CD14-positive monocyte (primary cell): ENCODE results near the gene CHAD. TPM values are rescaled to one million over a fixed set of nuclear protein-coding genes. Genes with fewer than 3 reads are reported as not detected.

ENCODE experiments used
- DNase-seq, 3 donors: peaks; one replicate each; pipeline ENCODE4 v3.0.0-alpha.2; 2011 to 2022
- H2AFZ ChIP-seq: 2 replicates; pipeline ENCODE4 v1.6.0; 2012; ENCODE audit warnings: mild to moderate bottlenecking, low read depth, low read length, inconsistent platforms; ENCODE audit not compliant: insufficient read depth, poor library complexity, severe bottlenecking
- H3K27ac ChIP-seq, 2 donors: 1 replicate in 1 of 2; 2 replicates in 1 of 2; pipeline ENCODE4 v1.5.1; 2012 to 2013; ENCODE audit warnings: low read length in 2 of 2, control low read depth in 1 of 2, inconsistent platforms in 1 of 2, low read depth in 1 of 2, mild to moderate bottlenecking in 1 of 2
- H3K27me3 ChIP-seq, 2 donors: one replicate each; pipeline versions ENCODE4 v1.6.0 to v1.6.1; 2011 to 2013; ENCODE audit warnings: low read length in 2 of 2; ENCODE audit not compliant: control insufficient read depth in 2 of 2, insufficient read depth in 2 of 2
- H3K36me3 ChIP-seq, 2 donors: replicated peaks in 1 of 2; 1 replicate in 1 of 2; 2 replicates in 1 of 2; pipeline versions ENCODE4 v1.5.1 to v1.6.1; 2012 to 2013; ENCODE audit warnings: low read length in 2 of 2, control low read depth in 1 of 2, inconsistent platforms in 1 of 2, mild to moderate bottlenecking in 1 of 2; ENCODE audit not compliant: insufficient read depth in 2 of 2, control insufficient read depth in 1 of 2
- H3K4me1 ChIP-seq, 2 donors: 1 replicate in 1 of 2; 2 replicates in 1 of 2; pipeline versions ENCODE4 v1.5.1 to v1.6.1; 2012 to 2013; ENCODE audit warnings: low read length in 2 of 2, control low read depth in 1 of 2, inconsistent platforms in 1 of 2, mild to moderate bottlenecking in 1 of 2, moderate library complexity in 1 of 2; ENCODE audit not compliant: insufficient read depth in 2 of 2, control insufficient read depth in 1 of 2
- H3K4me2 ChIP-seq: replicated peaks from 2 replicates; pipeline ENCODE3; 2012; ENCODE audit warnings: low read length, moderate library complexity, mild to moderate bottlenecking; ENCODE audit not compliant: poor library complexity, severe bottlenecking; ENCODE audit errors: extremely low read depth
- H3K4me3 ChIP-seq, 3 experiments: fragments of 200-600 bp in 1 of 3; sonication (generic) in 1 of 3; replicated peaks in 1 of 3; 1 replicate in 2 of 3; 2 replicates in 1 of 3; pipeline ENCODE4 v1.5.1; 2011 to 2013; ENCODE audit warnings: low read length in 3 of 3, mild to moderate bottlenecking in 3 of 3, control low read depth in 2 of 3, low read depth in 2 of 3, inconsistent platforms in 1 of 3, moderate library complexity in 1 of 3
- H3K79me2 ChIP-seq: 2 replicates; pipeline ENCODE4 v1.6.0; 2012; ENCODE audit warnings: mild to moderate bottlenecking, control low read depth, inconsistent platforms, low read length, moderate library complexity; ENCODE audit not compliant: insufficient read depth
- H3K9ac ChIP-seq: 2 replicates; pipeline ENCODE4 v1.6.0; 2017; ENCODE audit warnings: low read length, mild to moderate bottlenecking; ENCODE audit not compliant: insufficient read depth, poor library complexity, severe bottlenecking
- H3K9me3 ChIP-seq, 2 donors: replicated peaks in 1 of 2; 1 replicate in 1 of 2; 2 replicates in 1 of 2; pipeline versions ENCODE4 v1.5.1 to v1.6.1; 2012 to 2013; ENCODE audit warnings: low read length in 2 of 2, control low read depth in 1 of 2; ENCODE audit not compliant: control insufficient read depth in 1 of 2, insufficient read depth in 1 of 2
- H4K20me1 ChIP-seq: 2 replicates; pipeline ENCODE4 v1.6.0; 2012; ENCODE audit warnings: mild to moderate bottlenecking, low read length, control low read depth, moderate library complexity; ENCODE audit not compliant: insufficient read depth
- H3K27ac Mint-ChIP-seq, 7 donors: one replicate each; pipeline ENCODE4 v1.8.0; 2020; ENCODE audit warnings: mild to moderate bottlenecking in 7 of 7, mixed read lengths in 7 of 7, moderate library complexity in 6 of 7, inconsistent platforms in 2 of 7
- H3K27me3 Mint-ChIP-seq, 3 donors: one replicate each; pipeline ENCODE4 v1.8.0; 2021 to 2022; ENCODE audit warnings: low read depth in 3 of 3, mild to moderate bottlenecking in 3 of 3, mixed read lengths in 3 of 3, moderate library complexity in 3 of 3, inconsistent platforms in 1 of 3
- H3K36me3 Mint-ChIP-seq, 2 donors: one replicate each; pipeline ENCODE4 v1.8.0; 2020; ENCODE audit warnings: mixed read lengths in 2 of 2, inconsistent platforms in 1 of 2, mild to moderate bottlenecking in 1 of 2
- H3K4me1 Mint-ChIP-seq: one replicate; pipeline ENCODE4 v1.8.0; 2020; ENCODE audit warnings: mild to moderate bottlenecking, mixed read lengths
- H3K4me3 Mint-ChIP-seq, 2 donors: one replicate each; pipeline ENCODE4 v1.8.0; 2020; ENCODE audit warnings: mild to moderate bottlenecking in 2 of 2, mixed read lengths in 2 of 2, moderate library complexity in 1 of 2
- H3K9me3 Mint-ChIP-seq, 7 donors: one replicate each; pipeline ENCODE4 v1.8.0; 2020 to 2022; ENCODE audit warnings: mixed read lengths in 7 of 7, mild to moderate bottlenecking in 6 of 7, moderate library complexity in 6 of 7, inconsistent platforms in 2 of 7
- WGBS: methylation state at CpG from one replicate; pipeline ENCODE4 v1.1.5; 2013; ENCODE audit warnings: missing lambda C conversion rate; ENCODE audit not compliant: insufficient coverage; 5-methylcytosine and 5-hydroxymethylcytosine counted together
- intact Hi-C, 2 donors: fragments of 100-400 bp; cut with micrococcal nuclease; formaldehyde crosslinking; loops; one replicate each; pipeline versions ENCODE4 v1.15.0 to v1.15.1; 2023
- polyA plus RNA-seq, 3 donors: library from polyadenylated mRNA; depleted of rRNA in 1 of 3; unstranded in 2 of 3; stranded (reverse) in 1 of 3; fragments of 300-500 nt in 2 of 3; fragments of >200 nt in 1 of 3; fragmentation: Illumina TruSeq in 2 of 3; gene quantifications; 1 replicate in 2 of 3; 2 replicates in 1 of 3; pipeline ENCODE4 v1.2.3, GENCODE V29; 2012 to 2021
- TF ChIP-seq, protein P1 (sequence below): fragments of 200-600 bp; IDR thresholded peaks from one replicate; pipeline ENCODE4 v1.8.0; 2022; ENCODE audit warnings: antibody characterized with exemption, mild to moderate bottlenecking

The CHAD gene
- polyA plus RNA-seq, 3 donors, result not detected

DNA sequence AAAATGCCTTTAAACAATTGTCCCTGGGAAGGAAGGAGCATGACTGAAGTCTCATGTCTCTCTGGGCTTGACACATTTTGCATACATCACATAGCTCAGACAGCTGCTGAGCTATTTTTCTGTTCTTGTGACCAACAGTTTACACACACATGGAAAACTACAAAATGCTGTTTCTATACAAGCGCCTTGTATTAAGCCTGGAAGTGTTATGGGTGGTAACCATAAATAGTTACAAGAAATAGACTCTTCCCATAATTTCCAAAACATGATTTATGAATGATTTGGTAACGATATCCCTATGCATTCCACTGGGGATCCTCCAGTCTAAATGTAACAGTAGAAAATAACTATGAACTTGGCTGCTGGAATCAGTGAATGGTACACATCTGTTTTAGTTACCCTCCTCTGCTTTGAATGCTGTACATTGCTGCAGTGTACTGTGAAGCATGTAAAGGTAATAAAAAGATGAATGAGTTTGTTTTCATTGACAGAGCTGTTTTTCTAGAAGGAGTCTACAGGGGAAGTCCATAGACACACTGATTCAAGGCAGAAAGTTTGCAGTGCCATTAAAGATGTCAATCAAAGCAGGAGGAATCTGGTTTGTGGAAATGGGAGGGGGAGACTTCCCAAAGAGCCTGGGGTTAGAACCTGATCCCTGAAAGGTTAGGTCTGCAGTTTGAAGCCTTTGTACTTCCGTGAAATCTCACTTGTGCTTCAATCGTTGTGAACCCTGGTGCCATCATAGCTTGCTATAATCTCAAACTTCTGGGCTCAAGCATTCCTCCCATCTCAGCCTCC, 37.7 kb downstream of the CHAD start:
- no peak for DNase-seq
- H2AFZ ChIP-seq, result no peak overlapping the region
- H3K27me3 ChIP-seq, result no peaks in the 10 kb centered on the region
- peaks cover 14% of the 10 kb centered on the region for H3K79me2 ChIP-seq
- Mint-ChIP-seq H3K4me3 (no peak overlapping the region), H3K9me3 (no peaks in the 10 kb centered on the region), H3K27me3 (no peaks in the 10 kb centered on the region), H3K36me3 (peaks cover 1 to 6% of the 10 kb centered on the region in 2 donors), H3K4me1 (peaks cover 17% of the 10 kb centered on the region), H3K27ac (no peak overlapping the region)
- H3K9ac ChIP-seq, result no peak overlapping the region
- H4K20me1 ChIP-seq, result no peaks in the 10 kb centered on the region
- WGBS, result 100% methylated on average over 2 of the region's 4 CpGs
- TF ChIP-seq, protein P1, sequence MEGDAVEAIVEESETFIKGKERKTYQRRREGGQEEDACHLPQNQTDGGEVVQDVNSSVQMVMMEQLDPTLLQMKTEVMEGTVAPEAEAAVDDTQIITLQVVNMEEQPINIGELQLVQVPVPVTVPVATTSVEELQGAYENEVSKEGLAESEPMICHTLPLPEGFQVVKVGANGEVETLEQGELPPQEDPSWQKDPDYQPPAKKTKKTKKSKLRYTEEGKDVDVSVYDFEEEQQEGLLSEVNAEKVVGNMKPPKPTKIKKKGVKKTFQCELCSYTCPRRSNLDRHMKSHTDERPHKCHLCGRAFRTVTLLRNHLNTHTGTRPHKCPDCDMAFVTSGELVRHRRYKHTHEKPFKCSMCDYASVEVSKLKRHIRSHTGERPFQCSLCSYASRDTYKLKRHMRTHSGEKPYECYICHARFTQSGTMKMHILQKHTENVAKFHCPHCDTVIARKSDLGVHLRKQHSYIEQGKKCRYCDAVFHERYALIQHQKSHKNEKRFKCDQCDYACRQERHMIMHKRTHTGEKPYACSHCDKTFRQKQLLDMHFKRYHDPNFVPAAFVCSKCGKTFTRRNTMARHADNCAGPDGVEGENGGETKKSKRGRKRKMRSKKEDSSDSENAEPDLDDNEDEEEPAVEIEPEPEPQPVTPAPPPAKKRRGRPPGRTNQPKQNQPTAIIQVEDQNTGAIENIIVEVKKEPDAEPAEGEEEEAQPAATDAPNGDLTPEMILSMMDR, result no peak
- H3K4me1 ChIP-seq, result peaks cover 16 to 17% of the 10 kb centered on the region in 2 donors
- H3K9me3 ChIP-seq, result no peaks in the 10 kb centered on the region
- intact Hi-C loops, result no loop called here
- H3K27ac ChIP-seq, result no peak overlapping the region
- no peak overlapping the region for H3K4me3 ChIP-seq
- no peaks in the 10 kb centered on the region for H3K36me3 ChIP-seq
- H3K4me2 ChIP-seq, result no peak overlapping the region

DNA sequence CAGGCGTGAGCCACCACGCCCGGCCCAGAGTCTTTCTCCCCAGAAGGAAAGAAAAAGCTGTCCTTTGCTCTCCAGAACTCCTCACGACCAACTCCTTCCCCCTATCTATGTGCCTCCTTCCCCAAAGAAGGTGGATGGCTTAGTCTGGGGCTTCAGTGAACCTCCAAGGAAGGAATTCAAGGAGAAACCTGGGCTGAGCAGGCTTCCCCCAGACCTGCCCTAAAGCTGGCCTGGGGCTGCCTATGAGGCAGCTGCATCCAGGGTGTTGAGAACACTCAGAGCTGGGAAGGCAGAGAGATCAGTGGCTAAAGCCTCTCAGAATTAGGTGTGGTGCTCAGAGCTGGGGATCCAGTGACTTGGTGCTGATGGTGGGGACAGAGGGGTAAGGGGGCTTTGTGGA, 38.9 kb downstream of the CHAD start:
- H3K4me1 Mint-ChIP-seq, result peaks cover 26% of the 10 kb centered on the region
- H4K20me1 ChIP-seq, result no peaks in the 10 kb centered on the region
- no peak overlapping the region for H3K27ac Mint-ChIP-seq
- DNase-seq, result no peak
- peaks cover 26 to 28% of the 10 kb centered on the region in 2 donors for H3K4me1 ChIP-seq
- TF ChIP-seq, protein P1, result no peak
- no peak overlapping the region for H3K4me3 ChIP-seq
- WGBS, result 95% methylated on average over 3 of the region's 4 CpGs
- H3K27me3 Mint-ChIP-seq, result peaks cover 0 to 4% (median 0%) of the 10 kb centered on the region in 3 donors
- no peak overlapping the region for H2AFZ ChIP-seq
- intact Hi-C loops, result no loop called here
- H3K79me2 ChIP-seq, result peaks cover 14% of the 10 kb centered on the region
- H3K9ac ChIP-seq, result no peak overlapping the region
- H3K36me3 Mint-ChIP-seq, result peaks cover 1 to 6% of the 10 kb centered on the region in 2 donors
- no peaks in the 10 kb centered on the region for H3K9me3 Mint-ChIP-seq
- H3K4me3 Mint-ChIP-seq, result no peak overlapping the region
- no peaks in the 10 kb centered on the region for H3K36me3 ChIP-seq
- no peak overlapping the region for H3K27ac ChIP-seq
- H3K9me3 ChIP-seq, result no peaks in the 10 kb centered on the region
- no peaks in the 10 kb centered on the region for H3K27me3 ChIP-seq
- no peak overlapping the region for H3K4me2 ChIP-seq
